ENCODE data around the gene NOTCH4. TPM values are rescaled to one million over a fixed set of nuclear protein-coding genes. Genes with fewer than 3 reads are reported as not detected.

The NOTCH4 gene
- total and polyA plus RNA-seq, 9 of the 15 experiments (the other 6 are each of a cell fraction or from before 2014, with no cell fraction given): 0.24 to 4.3 (median 1.7) TPM

- H3K9me3 ChIP-seq (replicated peaks; ENCODE audit: control insufficient read depth, insufficient read depth, low read depth, low read length): no peaks in the 10 kb centered on the region
- ATAC-seq (no peak), FAIRE-seq (peak; percentile 6), DNase-seq (ENCODE audit: extremely low read depth in 1 of 4, low spot score in 3 of 4) (peak in 3 of 4 experiments; percentile 33 to 58 (median 50))
- peaks cover 7% of the 10 kb centered on the region for H3K9me1 ChIP-seq (ENCODE audit: control insufficient read depth, insufficient read depth, low read length)
- peaks cover 27 to 56% of the 10 kb centered on the region in 2 experiments for H3K4me1 ChIP-seq (replicated peaks in 1 of 2; ENCODE audit: control insufficient read depth in 2 of 2, insufficient read depth in 2 of 2, low read length in 2 of 2)
- peak overlapping the region; percentile 92 for H2AFZ ChIP-seq (ENCODE audit: low read depth, low read length)
- no TSS peak for BruUV-seq (replicated peaks)
- H3K27ac ChIP-seq (ENCODE audit: extremely low read depth, low read depth, low read length): peak overlapping the region; percentile 94
- no peaks in the 10 kb centered on the region for H3K27me3 ChIP-seq (ENCODE audit: control insufficient read depth in 2 of 2, insufficient read depth in 2 of 2, low read length in 2 of 2)
- peak overlapping the region; percentile 83 to 86; a peak in 3 of 4 replicates for H3K9ac ChIP-seq (ENCODE audit: insufficient read depth in 1 of 2, low read depth in 2 of 2, low read length in 2 of 2)
- H4K20me1 ChIP-seq (replicated peaks; ENCODE audit: control insufficient read depth, insufficient read depth, low read length): no peaks in the 10 kb centered on the region
- peak overlapping the region; percentile 88 for H3K4me3 ChIP-seq
- intact Hi-C loops (cut with micrococcal nuclease): loop anchor here (1.0 to 10.0 kb wide), 4 partner anchors 19 to 512 kb away; partner anchors contain the start of genes C6orf47, CSNK2B, FKBPL and GPANK1
- ChIA-PET POLR2A (interaction anchor here (0.7 to 4.5 kb wide), 14 partner anchors 8 to 336 kb away, joined by 3 to 30 read pairs (median 4); partner anchors contain the start of genes ATF6B, EGFL8, FKBPL and PBX2), CTCF (ENCODE audit: low intra/inter-chr PET ratio) (no interaction called here)
- WGBS (ENCODE audit: insufficient coverage, low coverage, missing lambda C conversion rate): 21% methylated on average over 5 of the region's 5 CpGs
- H3K79me2 ChIP-seq (ENCODE audit: control insufficient read depth, insufficient read depth, low read length): peaks cover 74% of the 10 kb centered on the region
- H3K4me2 ChIP-seq (ENCODE audit: insufficient read depth, low read length): peak overlapping the region; percentile 100
- H3K36me3 ChIP-seq (ENCODE audit: control insufficient read depth, insufficient read depth, low read length): peaks cover 37% of the 10 kb centered on the region; the same call in 2 of the 3 replicates
- in situ Hi-C loops (cut with MboI): no loop called here
- no peak for TF ChIP-seq ZNF121 (CRISPR knock-in tag; conservative IDR thresholded peaks at IDR 0.05)
- no peak for TF ChIP-seq NONO (IDR thresholded peaks at IDR 0.05; ENCODE audit: low read depth in 2 of 2, low read length in 1 of 2)
- TF ChIP-seq ASH1L (IDR thresholded peaks at IDR 0.05; ENCODE audit: borderline replicate concordance, low read depth, partially characterized antibody): peak; percentile 34
- peak; percentile 49 for TF ChIP-seq ARID1B (IDR thresholded peaks at IDR 0.05)
- peak; percentile 25; the same call in 1 of the 2 replicates for TF ChIP-seq TFE3 (CRISPR knock-in tag; IDR thresholded peaks at IDR 0.05)
- TF ChIP-seq MLLT1 (IDR thresholded peaks at IDR 0.05): peak; percentile 69 to 71; a peak in 2 of 4 replicates
- TF ChIP-seq KDM2B (CRISPR knock-in tag; IDR thresholded peaks at IDR 0.05): no peak
- no peak for TF ChIP-seq TAF15 (IDR thresholded peaks at IDR 0.05; ENCODE audit: low read depth, low read length)
- TF ChIP-seq ZC3H8 (IDR thresholded peaks at IDR 0.05): peak; percentile 89; the same call in 1 of the 2 replicates
- TF ChIP-seq BRD9 (IDR thresholded peaks at IDR 0.05; ENCODE audit: low read depth, partially characterized antibody): peak; percentile 11
- TF ChIP-seq, protein P1, sequence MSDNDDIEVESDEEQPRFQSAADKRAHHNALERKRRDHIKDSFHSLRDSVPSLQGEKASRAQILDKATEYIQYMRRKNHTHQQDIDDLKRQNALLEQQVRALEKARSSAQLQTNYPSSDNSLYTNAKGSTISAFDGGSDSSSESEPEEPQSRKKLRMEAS (CRISPR knock-in tag; IDR thresholded peaks at IDR 0.05): no peak
- no peak for TF ChIP-seq NELFE (IDR thresholded peaks at IDR 0.05; ENCODE audit: insufficient read depth, insufficient read length)
- TF ChIP-seq CSDE1 (IDR thresholded peaks at IDR 0.05): peak in 1 of 2 experiments; percentile 84; a peak in 2 of 4 replicates
- no peak for TF ChIP-seq ZC3H11A (IDR thresholded peaks at IDR 0.05; ENCODE audit: low read depth, low read length)
- peak; percentile 59; the same call in 1 of the 2 replicates for TF ChIP-seq MIER1 (IDR thresholded peaks at IDR 0.05; ENCODE audit: low read depth)
- TF ChIP-seq ARNT (IDR thresholded peaks at IDR 0.05): 0 out of 4 replicates have a peak, but pooled peaks of 1 of the 2 experiments have one; percentile 14
- no peak for TF ChIP-seq MLX (CRISPR knock-in tag; conservative IDR thresholded peaks at IDR 0.05)
- TF ChIP-seq FUS (optimal IDR thresholded peaks at IDR 0.05; ENCODE audit: low read depth, low read length): no peak
Measured at GRCh38 chr6:32176476-32177182, 47.2 kb downstream of the NOTCH4 start.

Data from K562 (cell line).